ENCODE results near the gene TBX21.

The TBX21 gene

GRCh38 chr17:47733047-47733673, at the start of gene TBX21:
Gene TBX21, plus strand, starts transcription at chr17:47733236. Its CDS starts 219 bp downstream, at chr17:47733455.
- DNase-seq = peak; percentile 64

GRCh38 chr17:47684025-47684424, 49.0 kb upstream of the TBX21 start:
- no peak for DNase-seq

- DNase-seq = no peak
Measured at GRCh38 chr17:47684535-47685193, 48.4 kb upstream of the TBX21 start.

GRCh38 chr17:47685556-47686275, 47.3 kb upstream of the TBX21 start:
- DNase-seq = no peak

- DNase-seq = no peak
Measured at GRCh38 chr17:47686276-47686635, 46.8 kb upstream of the TBX21 start.

- DNase-seq = no peak
Measured at GRCh38 chr17:47686664-47687327, 46.2 kb upstream of the TBX21 start.

GRCh38 chr17:47687328-47687690, 45.7 kb upstream of the TBX21 start:
- DNase-seq = no peak

GRCh38 chr17:47687748-47688147, 45.3 kb upstream of the TBX21 start:
- no peak for DNase-seq

GRCh38 chr17:47690121-47690520, 42.9 kb upstream of the TBX21 start:
- DNase-seq = no peak

GRCh38 chr17:47692137-47692894, 40.7 kb upstream of the TBX21 start:
- DNase-seq = no peak

- no peak for DNase-seq
Measured at GRCh38 chr17:47692895-47693730, 39.9 kb upstream of the TBX21 start.

- DNase-seq = peak; percentile 50
Measured at GRCh38 chr17:47693731-47694580, 39.1 kb upstream of the TBX21 start, which contains the start of gene TBKBP1. Gene TBKBP1, plus strand, starts transcription at chr17:47694161. Its CDS starts 1,952 bp downstream, at chr17:47696113.

GRCh38 chr17:47694581-47695428, 38.2 kb upstream of the TBX21 start:
- DNase-seq = no peak

- DNase-seq = no peak
Measured at GRCh38 chr17:47695429-47696376, 37.3 kb upstream of the TBX21 start.

- no peak for DNase-seq
Measured at GRCh38 chr17:47696717-47697642, 36.1 kb upstream of the TBX21 start.

GRCh38 chr17:47697906-47698711, 34.9 kb upstream of the TBX21 start:
- DNase-seq = no peak

Data from NCI-H345 (cell line).